ENCODE measurements around the gene CFLAR.
"Not testable (repeated sequence)": the region's sequence is repeated elsewhere in the genome, so short reads cannot be mapped to it uniquely, and the experiment has no call there.

- not testable (repeated sequence) for TF ChIP-seq POLR2A, CTCF (IDR thresholded peaks at IDR 0.05)
Observed at GRCh38 chr2:201117735-201118094, 1.8 kb downstream of the CFLAR start.

Data from Peyer's patch (tissue), 4 donors.